IMR-90 (cell line): ENCODE measurements around the gene GNG2. TPM values are rescaled to one million over a fixed set of nuclear protein-coding genes. Genes with fewer than 3 reads are reported as not detected.

Experiments
- ATAC-seq: fragments of 200-7000 bp; cut with Tn5 transposase; 2 replicates; pipeline ENCODE4 v1.9.1; 2020; ENCODE audit warnings: low read depth, mild to moderate bottlenecking, moderate library complexity
- BruUV-seq: library from RNA; stranded (reverse); fragments of 400-500 nt; replicated peaks from 2 replicates; lab custom pipeline; 2021; lab: Mats Ljungman, UMichigan
- CTCF ChIA-PET: fragments of 300-600 bp; formaldehyde crosslinking; extraction: SDS; loops from one replicate; lab custom pipeline; 2021; ENCODE audit warnings: antibody characterized with exemption; lab: Yijun Ruan, JAX
- POLR2A ChIA-PET: fragments of 300-600 bp; sonication (Branson Sonifier 250); formaldehyde crosslinking; loops from one replicate; lab custom pipeline; 2022; ENCODE audit warnings: antibody characterized with exemption; ENCODE audit not compliant: unreplicated experiment; lab: Charles Lee
- DNase-seq: peaks from one replicate; pipeline ENCODE4 v3.0.0; 2013
- H2AFZ ChIP-seq: replicated peaks from 2 replicates; pipeline ENCODE3; 2013; ENCODE audit warnings: low read length, mild to moderate bottlenecking; ENCODE audit not compliant: poor library complexity
- H2AK5ac ChIP-seq: 2 replicates; pipeline ENCODE4 v1.6.1; 2013; ENCODE audit warnings: low read depth, low read length, inconsistent platforms
- H2AK9ac ChIP-seq: replicated peaks from 2 replicates; pipeline ENCODE3; 2013; ENCODE audit warnings: mild to moderate bottlenecking, low read depth, low read length, moderate library complexity; ENCODE audit not compliant: poor library complexity
- H2BK120ac ChIP-seq: 2 replicates; pipeline ENCODE4 v1.6.1; 2013; ENCODE audit warnings: low read depth, low read length, inconsistent platforms
- H2BK15ac ChIP-seq: 3 replicates; pipeline ENCODE4 v1.6.1; 2013; ENCODE audit warnings: low read depth, low read length, inconsistent platforms
- H2BK20ac ChIP-seq: 2 replicates; pipeline ENCODE4 v1.6.1; 2013; ENCODE audit warnings: low read depth, mild to moderate bottlenecking, inconsistent platforms, low read length, moderate library complexity
- H2BK5ac ChIP-seq: 2 replicates; pipeline ENCODE4 v1.6.1; 2013; ENCODE audit warnings: mild to moderate bottlenecking, low read depth, low read length, inconsistent platforms; ENCODE audit not compliant: poor library complexity, severe bottlenecking
- H3K14ac ChIP-seq: replicated peaks from 2 replicates; pipeline ENCODE4 v1.6.1; 2013; ENCODE audit warnings: low read depth, low read length, inconsistent platforms
- H3K18ac ChIP-seq: 2 replicates; pipeline ENCODE4 v1.6.1; 2013; ENCODE audit warnings: low read depth, low read length, control low read depth
- H3K23ac ChIP-seq: 2 replicates; pipeline ENCODE4 v1.6.1; 2013; ENCODE audit warnings: low read depth, low read length, inconsistent platforms
- H3K27ac ChIP-seq: 2 replicates; pipeline ENCODE4 v1.5.1; 2013; ENCODE audit warnings: mild to moderate bottlenecking, control low read depth, low read length; ENCODE audit not compliant: insufficient read depth
- H3K27me3 ChIP-seq: 2 replicates; pipeline ENCODE4 v1.6.1; 2013; ENCODE audit warnings: low read length; ENCODE audit not compliant: control insufficient read depth, insufficient read depth
- H3K36me3 ChIP-seq: 2 replicates; pipeline ENCODE4 v1.6.1; 2013; ENCODE audit warnings: low read length, mixed read lengths; ENCODE audit not compliant: control insufficient read depth, insufficient read depth
- H3K4ac ChIP-seq: 2 replicates; pipeline ENCODE4 v1.6.1; 2013; ENCODE audit warnings: low read depth, low read length, inconsistent platforms
- H3K4me1 ChIP-seq: 2 replicates; pipeline ENCODE4 v1.6.1; 2013; ENCODE audit warnings: low read length, mixed read lengths; ENCODE audit not compliant: control insufficient read depth, insufficient read depth
- H3K4me2 ChIP-seq: 2 replicates; pipeline ENCODE4 v1.6.1; 2013; ENCODE audit warnings: low read depth, mild to moderate bottlenecking, control low read depth, low read length, moderate library complexity
- H3K4me3 ChIP-seq: 2 replicates; pipeline ENCODE4 v1.5.1; 2013; ENCODE audit warnings: low read depth, mild to moderate bottlenecking, control low read depth, low read length, moderate library complexity; ENCODE audit not compliant: insufficient read depth
- H3K56ac ChIP-seq: 2 replicates; pipeline ENCODE4 v1.6.1; 2013; ENCODE audit warnings: low read length, inconsistent platforms; ENCODE audit not compliant: insufficient read depth; ENCODE audit errors: extremely low read depth
- H3K79me1 ChIP-seq, 2 experiments: 2 replicates each; pipeline ENCODE4 v1.6.1; 2013; ENCODE audit warnings: low read length in 2 of 2, inconsistent platforms in 1 of 2, low read depth in 1 of 2
- H3K9ac ChIP-seq: 2 replicates; pipeline ENCODE4 v1.6.1; 2013; ENCODE audit warnings: low read depth, low read length, control low read depth
- H3K9me1 ChIP-seq: 2 replicates; pipeline ENCODE4 v1.6.1; 2013; ENCODE audit warnings: low read length, inconsistent platforms; ENCODE audit not compliant: insufficient read depth
- H3K9me3 ChIP-seq: 2 replicates; pipeline ENCODE4 v1.6.1; 2013; ENCODE audit warnings: low read length; ENCODE audit not compliant: control insufficient read depth, insufficient read depth
- H4K20me1 ChIP-seq: 2 replicates; pipeline ENCODE4 v1.6.1; 2013; ENCODE audit warnings: low read length, inconsistent platforms; ENCODE audit not compliant: insufficient read depth
- H4K5ac ChIP-seq: 2 replicates; pipeline ENCODE4 v1.6.1; 2013; ENCODE audit warnings: mild to moderate bottlenecking, low read depth, low read length, control low read depth
- H4K8ac ChIP-seq, 2 experiments: 2 replicates each; pipeline ENCODE4 v1.6.1; 2013; ENCODE audit warnings: low read depth in 2 of 2, low read length in 2 of 2, control low read depth in 1 of 2, inconsistent platforms in 1 of 2
- H4K91ac ChIP-seq: 2 replicates; pipeline ENCODE4 v1.6.1; 2013; ENCODE audit warnings: low read depth, low read length, inconsistent platforms; ENCODE audit not compliant: insufficient read depth
- ELK1 ChIP-seq: fragments of 150-350 bp; IDR thresholded peaks from 2 replicates; pipeline ENCODE4 v1.6.1; 2016; ENCODE audit warnings: low read depth, mild to moderate bottlenecking, low read length, moderate library complexity, borderline replicate concordance
- FOS ChIP-seq: fragments of 150-350 bp; IDR thresholded peaks from 2 replicates; pipeline ENCODE4 v1.6.1; 2016; ENCODE audit warnings: low read depth, low read length
- MAFK ChIP-seq: IDR thresholded peaks from 2 replicates; pipeline ENCODE4 v1.6.1; 2012; ENCODE audit warnings: low read depth, low read length, improper control_type of control experiment
- MAZ ChIP-seq: IDR thresholded peaks from 2 replicates; pipeline ENCODE4 v1.6.1; 2012; ENCODE audit warnings: low read depth, mild to moderate bottlenecking, low read length, improper control_type of control experiment, moderate library complexity, borderline replicate concordance
- MXI1 ChIP-seq: IDR thresholded peaks from 2 replicates; pipeline ENCODE4 v1.6.1; 2012; ENCODE audit warnings: low read depth, mild to moderate bottlenecking, low read length, moderate library complexity, borderline replicate concordance
- POLR2A ChIP-seq: IDR thresholded peaks from 2 replicates; pipeline ENCODE4 v1.6.1; 2012; ENCODE audit warnings: mild to moderate bottlenecking, low read depth, low read length
- RAD21 ChIP-seq: IDR thresholded peaks from 2 replicates; pipeline ENCODE4 v1.6.1; 2012; ENCODE audit warnings: low read length, improper control_type of control experiment
- RCOR1 ChIP-seq: IDR thresholded peaks from 2 replicates; pipeline ENCODE4 v1.6.1; 2012; ENCODE audit warnings: mild to moderate bottlenecking, low read length, improper control_type of control experiment; ENCODE audit not compliant: insufficient replicate concordance
- SMC3 ChIP-seq: fragments of 150-350 bp; IDR thresholded peaks from 2 replicates; pipeline ENCODE4 v1.6.1; 2016; ENCODE audit warnings: low read depth, mild to moderate bottlenecking, antibody characterized with exemption, low read length, moderate library complexity
- USF2 ChIP-seq: fragments of 150-350 bp; IDR thresholded peaks from 2 replicates; pipeline ENCODE4 v1.6.1; 2017; ENCODE audit warnings: mild to moderate bottlenecking, antibody characterized with exemption, low read length, low read depth
- WGBS, 2 experiments: methylation state at CpG; one replicate each; pipeline versions ENCODE4 v1.1.5 to v1.1.7; 2013; ENCODE audit warnings: missing lambda C conversion rate in 2 of 2; ENCODE audit not compliant: insufficient read length in 1 of 2; ENCODE audit errors: extremely low coverage in 2 of 2; 5-methylcytosine and 5-hydroxymethylcytosine counted together
- dilution Hi-C: fragments of 300-500 bp; cut with HindIII; formaldehyde crosslinking; loops from one replicate; pipeline ENCODE4 v1.14.3; 2018; ENCODE audit warnings: low sequenced_read_pairs; ENCODE audit not compliant: unreplicated experiment
- in situ Hi-C: fragments of 300-500 bp; cut with MboI; formaldehyde crosslinking; loops from 3 replicates; pipeline ENCODE4 v1.14.3; 2019; ENCODE audit warnings: low sequenced_read_pairs, inconsistent platforms, mixed read lengths
- intact Hi-C: fragments of 100-400 bp; cut with micrococcal nuclease; formaldehyde crosslinking; loops from 2 replicates; pipeline ENCODE4 v1.10.0; 2022
- polyA plus RNA-seq, 3 experiments: library from polyadenylated mRNA; depleted of rRNA; stranded (reverse); fragments of >200 nt; gene quantifications; 2 replicates each; pipeline ENCODE4 v1.2.3, GENCODE V29; 2012; ENCODE audit warnings: low replicate concordance in 1 of 3
- total RNA-seq: library from RNA; depleted of rRNA; stranded (reverse); fragments of >200 nt; gene quantifications from 2 replicates; pipeline ENCODE4 v1.2.3, GENCODE V29; 2012

GNG2 gene
- total and polyA plus RNA-seq, 2 of the 4 experiments (the other 2 are of a cell fraction) = 13.1 to 14.6 TPM

- no peak overlapping the region for H2AK9ac ChIP-seq
- no peak overlapping the region for H2AFZ ChIP-seq
- H3K18ac ChIP-seq = no peak overlapping the region
- H3K27me3 ChIP-seq = no peaks in the 10 kb centered on the region
- no peak overlapping the region for H4K91ac ChIP-seq
- H2BK20ac ChIP-seq = no peak overlapping the region
- H2BK15ac ChIP-seq = no peak overlapping the region
- intact Hi-C loops = no loop called here
- dilution Hi-C loops = no loop called here
- no peak overlapping the region for H2BK120ac ChIP-seq
- POLR2A ChIA-PET = no interaction called here
- no peak overlapping the region for H4K8ac ChIP-seq
- H3K4me2 ChIP-seq = no peak overlapping the region
- H3K4ac ChIP-seq = no peak overlapping the region
- ATAC-seq = no peak
- H3K36me3 ChIP-seq = peaks cover 14% of the 10 kb centered on the region
- no peak overlapping the region for H3K9ac ChIP-seq
- CTCF ChIA-PET = no interaction called here
- BruUV-seq = no TSS peak
- WGBS, 2 experiments = no CpG with 5 or more reads among the region's 2 CpGs
- no peak overlapping the region for H2BK5ac ChIP-seq
- H3K4me3 ChIP-seq = no peak overlapping the region
- no peak overlapping the region for H3K23ac ChIP-seq
- no peak overlapping the region for H3K14ac ChIP-seq
- H3K9me3 ChIP-seq = peaks cover 3% of the 10 kb centered on the region
- H3K27ac ChIP-seq = no peak overlapping the region
- no peaks in the 10 kb centered on the region; a peak in 1 of 4 replicates for H3K79me1 ChIP-seq
- no peaks in the 10 kb centered on the region for H4K20me1 ChIP-seq
- H4K5ac ChIP-seq = no peak overlapping the region
- DNase-seq = no peak
- no peak overlapping the region for H3K56ac ChIP-seq
- in situ Hi-C loops = no loop called here
- TF ChIP-seq RAD21 = no peak
- TF ChIP-seq USF2 = no peak
- TF ChIP-seq POLR2A = no peak
- TF ChIP-seq MAFK = no peak
- TF ChIP-seq MAZ = no peak
- no peak for TF ChIP-seq ELK1
- TF ChIP-seq SMC3 = no peak
- no peak for TF ChIP-seq RCOR1
- no peak for TF ChIP-seq MXI1
- no peak for TF ChIP-seq FOS
- H3K9me1 ChIP-seq = no peaks in the 10 kb centered on the region
- no peak overlapping the region for H2AK5ac ChIP-seq
- no peaks in the 10 kb centered on the region for H3K4me1 ChIP-seq
These were observed 89.6 kb downstream of the GNG2 start for GRCh38 chr14:51950007-51950406.
